Stimulated activated CD4-positive, alpha-beta T cell treated with anti-CD3 and anti-CD28 coated beads, Interleukin-15, amount 100 ng/mL, for 1 hour (primary cell): ENCODE results near the gene MEG3.
"Not testable (repeated sequence)": the region's sequence is repeated elsewhere in the genome, so short reads cannot be mapped to it uniquely, and the experiment has no call there.

Experiments
- DNase-seq, 2 donors: peaks; one replicate each; pipeline ENCODE4 v3.0.0-alpha.2; 2020; ENCODE audit warnings: low read depth in 1 of 2, low spot score in 1 of 2

The MEG3 gene

DNA sequence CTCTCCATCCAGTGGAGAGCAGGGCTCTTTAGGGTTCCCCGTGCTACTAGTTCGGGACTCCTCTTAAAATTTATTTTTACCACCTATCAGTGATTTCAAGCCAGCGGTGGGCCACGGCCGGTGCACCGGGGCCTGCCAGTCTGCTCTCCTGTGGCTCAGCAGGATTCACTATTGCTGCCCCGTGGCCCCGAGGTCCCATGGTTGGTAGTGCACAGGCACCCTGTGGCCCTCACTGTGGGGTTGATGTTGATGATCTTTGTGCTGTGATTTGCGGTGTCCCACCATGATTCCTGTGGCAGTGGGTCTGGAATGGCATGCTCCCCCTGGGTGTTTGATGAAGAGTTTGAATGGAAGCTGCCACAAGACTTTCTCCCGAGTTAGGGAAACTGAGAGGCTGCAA lies 12.6 kb upstream of the MEG3 start:
- DNase-seq, result no peak

DNA sequence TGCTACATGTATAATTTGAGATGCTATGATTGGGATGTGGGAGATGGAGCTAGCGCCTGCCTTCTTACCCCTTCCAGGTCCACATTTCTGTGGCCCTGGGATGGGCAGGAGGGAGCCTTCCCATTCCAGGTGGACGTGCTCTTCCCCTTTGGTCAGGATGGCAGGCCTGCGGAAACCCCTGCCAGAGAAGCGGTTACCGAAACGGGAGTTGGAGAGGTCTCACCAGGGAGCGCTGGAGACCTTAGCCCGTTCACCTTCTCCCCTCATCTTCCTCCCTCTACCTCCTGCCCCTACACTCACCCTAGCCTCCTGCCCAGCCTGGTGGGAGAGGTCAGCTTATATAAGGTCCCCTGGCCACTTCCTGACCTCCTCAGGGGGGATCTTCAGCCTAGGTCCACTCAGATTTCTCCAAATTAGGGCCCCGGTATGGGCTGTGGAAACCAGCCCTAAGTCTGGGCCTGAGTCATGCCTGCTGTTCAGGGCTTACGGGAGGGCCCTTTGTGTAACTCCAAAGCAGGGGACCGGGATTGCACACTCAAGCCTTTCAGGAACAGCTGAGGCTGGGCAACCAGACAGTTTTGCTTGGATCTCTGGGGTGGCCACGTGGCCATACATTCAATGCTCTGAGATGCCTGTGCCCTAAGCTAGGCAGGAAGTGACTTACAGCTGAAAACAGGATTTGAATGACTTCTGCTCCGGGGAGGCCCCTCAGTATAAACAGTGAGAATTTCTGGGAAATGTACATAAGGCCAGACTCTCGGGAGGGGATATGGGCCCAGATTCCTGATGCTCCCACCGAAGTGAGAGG lies 10.2 kb upstream of the MEG3 start:
- no peak for DNase-seq

DNA sequence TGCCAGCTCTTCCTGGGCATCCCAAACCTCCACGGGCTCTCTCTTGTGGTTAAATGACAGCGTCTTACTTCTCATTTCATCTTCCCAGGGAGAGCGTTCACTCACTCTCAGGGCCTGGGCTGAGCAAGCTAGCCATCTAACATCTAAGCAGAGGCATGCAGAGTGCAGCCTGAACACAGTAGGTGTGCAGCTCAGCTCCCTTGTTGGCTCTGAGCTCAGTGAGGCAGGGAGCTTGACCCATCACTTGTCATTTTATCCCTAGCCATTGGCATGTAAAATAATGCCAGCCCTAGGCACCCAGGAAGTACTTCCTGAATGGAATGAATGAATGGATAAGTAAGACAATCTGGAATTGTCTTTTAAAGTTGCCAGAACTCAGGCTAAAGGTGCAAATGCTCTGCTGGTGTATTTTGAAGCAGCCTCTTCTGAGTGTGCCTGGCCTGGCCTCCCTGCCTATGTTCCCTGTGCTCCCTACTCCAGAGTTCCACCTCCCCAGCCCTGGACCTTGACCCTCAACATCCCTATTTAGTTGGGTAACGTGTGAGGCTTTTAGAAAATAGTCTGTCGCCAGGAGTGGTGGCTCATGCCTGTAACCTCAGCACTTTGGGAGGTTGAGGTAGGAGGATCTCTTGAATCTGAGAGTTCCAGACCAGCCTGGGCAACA lies 9.5 kb upstream of the MEG3 start:
- no peak for DNase-seq

DNA sequence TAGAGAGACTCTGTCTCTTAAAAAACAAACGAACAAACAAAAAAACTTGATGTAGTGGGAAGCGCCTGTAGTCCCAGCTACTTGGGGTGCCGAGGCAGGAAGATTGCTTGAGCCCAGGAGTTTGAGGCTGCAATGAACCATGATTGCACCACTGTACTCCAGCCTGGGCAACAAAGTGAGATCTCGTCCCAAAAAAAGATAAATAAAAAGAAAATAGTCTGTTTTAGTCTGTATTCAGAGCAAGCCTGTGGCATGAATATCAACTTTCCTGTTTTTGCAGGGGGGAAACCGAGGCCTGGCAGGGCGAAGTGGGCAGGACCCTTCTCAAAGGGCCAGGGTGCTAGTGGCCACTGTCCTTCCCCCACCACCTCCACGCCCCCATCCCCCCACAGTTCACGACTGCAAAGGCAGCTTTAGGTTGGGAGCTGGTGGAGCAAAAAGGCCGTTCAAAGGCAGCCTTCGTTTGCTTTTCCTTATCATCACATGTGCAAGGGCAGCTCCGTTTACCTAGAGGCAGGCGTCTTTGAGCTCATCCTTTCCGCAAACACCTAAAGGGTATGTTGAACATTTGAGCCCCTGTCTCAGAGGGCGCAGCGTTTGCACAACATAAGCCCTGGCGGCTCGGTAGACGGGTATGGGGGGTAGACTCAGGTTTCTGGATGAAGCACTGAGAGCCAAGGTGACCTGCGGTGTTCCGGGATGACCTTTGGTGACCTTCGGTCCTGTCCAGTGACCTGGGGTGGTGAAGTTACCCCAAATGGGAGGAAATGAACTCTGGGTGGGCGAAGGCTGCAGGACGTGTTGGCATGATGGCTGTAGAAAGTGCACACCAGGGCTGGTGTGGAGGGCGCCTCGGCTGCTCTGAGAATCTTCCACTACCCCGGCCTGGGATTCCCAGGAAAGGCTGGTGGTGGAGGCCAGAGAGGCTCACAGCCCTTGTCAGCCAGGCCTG lies 8.7 kb upstream of the MEG3 start:
- no peak for DNase-seq

DNA sequence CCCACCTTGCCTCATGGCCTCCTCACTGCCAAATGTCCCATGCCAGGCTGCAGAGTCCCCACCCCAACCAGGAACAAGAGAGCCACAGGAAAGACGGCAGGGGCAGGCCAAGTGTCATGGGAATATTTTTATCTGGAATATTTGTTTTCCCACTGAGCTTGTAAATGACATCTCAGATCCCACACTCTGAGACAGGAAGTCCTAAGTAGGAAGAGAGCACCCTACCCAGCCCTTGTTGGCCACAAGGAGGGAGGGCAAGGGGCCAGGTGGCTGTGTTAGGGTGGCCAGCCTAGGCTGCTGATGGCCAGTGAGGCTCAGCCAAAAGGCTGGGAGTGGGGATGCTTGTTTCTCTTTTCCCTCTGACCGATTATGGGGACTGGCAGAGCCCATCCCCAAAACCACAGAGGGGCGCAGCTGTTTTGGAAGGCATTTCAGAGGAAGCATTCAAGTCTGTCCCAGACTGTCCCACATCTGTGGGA lies 7.7 kb upstream of the MEG3 start:
- no peak for DNase-seq

DNA sequence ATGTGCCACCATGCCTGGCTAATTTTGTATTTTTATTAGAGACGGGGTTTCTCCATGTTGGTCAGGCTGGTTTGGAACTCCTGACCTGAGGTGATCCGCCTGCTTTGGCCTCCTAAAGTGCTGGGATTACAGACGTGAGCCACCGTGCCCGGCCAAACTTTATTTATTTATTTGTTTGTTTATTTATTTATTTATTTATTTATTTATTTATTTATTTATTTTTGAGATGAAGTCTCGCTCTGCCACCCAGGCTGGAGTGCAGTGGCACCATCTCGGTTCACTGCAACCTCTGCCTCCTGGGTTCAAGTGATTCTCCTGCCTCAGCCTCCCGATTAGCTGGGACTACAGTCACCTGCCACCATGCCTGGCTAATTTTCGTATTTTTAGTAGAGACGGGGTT lies 7.0 kb upstream of the MEG3 start:
- DNase-seq, result not testable (repeated sequence)

DNA sequence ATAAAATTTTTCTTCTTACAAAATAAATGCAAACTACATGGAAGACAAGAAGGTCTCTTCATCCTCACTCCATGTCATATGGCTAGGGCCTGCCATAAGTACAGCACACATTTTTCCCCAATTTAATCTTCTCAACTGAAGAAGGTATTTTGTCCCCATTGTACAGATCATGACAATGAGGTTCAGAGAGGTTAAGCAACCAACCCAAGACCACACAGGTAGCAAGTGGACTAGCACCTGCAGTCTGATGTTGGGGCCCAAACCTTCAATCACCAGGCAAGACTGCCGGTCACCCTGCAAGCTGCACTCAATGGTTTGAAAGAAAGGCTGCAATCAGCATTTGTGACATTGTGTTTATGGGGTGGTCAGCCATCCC lies 6.5 kb upstream of the MEG3 start:
- no peak for DNase-seq

DNA sequence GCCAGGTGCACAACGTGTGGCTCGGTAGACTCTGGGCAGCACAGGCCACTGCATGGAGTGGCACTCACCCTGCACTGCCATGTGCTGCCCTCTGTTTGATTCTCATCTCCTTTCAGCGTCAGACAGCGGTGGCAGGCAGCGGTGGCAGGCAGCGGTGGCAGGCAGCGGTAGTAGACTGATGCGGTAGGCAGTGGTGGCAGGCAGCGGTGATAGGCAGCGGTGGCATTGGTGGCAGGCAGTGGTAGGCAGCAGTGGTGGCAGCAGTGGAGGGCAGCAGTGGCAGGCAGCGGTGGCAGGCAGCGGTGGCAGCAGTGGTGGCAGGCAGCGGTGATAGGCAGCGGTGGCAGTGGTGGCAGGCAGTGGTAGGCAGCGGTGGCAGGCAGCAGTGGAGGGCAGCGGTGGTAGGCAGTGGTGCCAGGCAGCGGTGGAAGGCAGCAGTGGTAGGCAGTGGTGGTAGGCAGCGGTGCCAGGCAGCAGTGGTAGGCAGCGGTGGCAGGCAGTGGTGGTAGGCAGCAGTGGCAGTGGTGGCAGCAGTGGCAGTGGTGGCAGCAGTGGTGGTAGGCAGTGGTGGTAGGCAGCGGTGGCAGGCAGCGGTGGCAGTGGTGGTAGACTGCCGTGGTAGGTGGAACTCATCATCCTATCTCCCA lies 6.0 kb upstream of the MEG3 start:
- no peak for DNase-seq

DNA sequence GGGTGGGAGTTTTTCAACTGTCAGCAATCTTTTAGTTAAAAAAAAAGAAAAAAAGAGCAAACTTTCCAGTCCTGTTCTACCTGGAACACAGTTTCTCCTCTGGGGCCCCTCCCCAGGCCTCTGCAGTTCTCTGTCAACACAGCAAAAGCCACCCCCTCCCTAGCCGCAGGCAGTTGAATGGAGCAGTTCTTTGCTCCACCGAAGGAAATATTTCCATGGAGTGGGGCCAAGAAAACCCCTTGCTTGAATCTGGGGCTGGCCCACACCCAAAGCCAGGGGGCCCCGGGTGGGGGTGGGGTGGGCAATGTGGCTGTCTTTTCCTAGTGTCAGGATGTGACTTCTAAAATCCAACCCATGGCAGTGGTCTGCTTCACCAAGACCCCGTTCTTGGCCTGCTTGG lies 5.0 kb upstream of the MEG3 start:
- DNase-seq, result no peak

DNA sequence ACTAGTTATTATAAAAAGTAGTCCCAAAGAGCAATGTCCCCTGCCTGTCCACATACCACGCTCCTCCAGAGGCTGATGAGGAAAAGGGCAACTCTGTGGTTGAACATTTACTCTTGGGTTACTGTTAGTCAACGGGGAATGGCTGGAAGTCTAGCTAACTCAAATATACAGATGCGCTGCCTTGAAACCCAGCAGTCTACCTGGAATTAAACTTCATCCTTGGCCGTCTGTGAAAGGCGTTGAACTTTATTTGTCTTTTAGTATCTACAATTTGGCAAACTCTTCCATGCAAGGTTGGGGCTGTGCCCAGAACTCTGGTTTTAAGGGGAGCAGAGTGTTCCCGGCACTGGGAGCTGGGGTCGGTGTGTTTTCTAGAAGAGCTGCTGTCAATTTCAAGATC lies 3.9 kb upstream of the MEG3 start:
- no peak for DNase-seq

DNA sequence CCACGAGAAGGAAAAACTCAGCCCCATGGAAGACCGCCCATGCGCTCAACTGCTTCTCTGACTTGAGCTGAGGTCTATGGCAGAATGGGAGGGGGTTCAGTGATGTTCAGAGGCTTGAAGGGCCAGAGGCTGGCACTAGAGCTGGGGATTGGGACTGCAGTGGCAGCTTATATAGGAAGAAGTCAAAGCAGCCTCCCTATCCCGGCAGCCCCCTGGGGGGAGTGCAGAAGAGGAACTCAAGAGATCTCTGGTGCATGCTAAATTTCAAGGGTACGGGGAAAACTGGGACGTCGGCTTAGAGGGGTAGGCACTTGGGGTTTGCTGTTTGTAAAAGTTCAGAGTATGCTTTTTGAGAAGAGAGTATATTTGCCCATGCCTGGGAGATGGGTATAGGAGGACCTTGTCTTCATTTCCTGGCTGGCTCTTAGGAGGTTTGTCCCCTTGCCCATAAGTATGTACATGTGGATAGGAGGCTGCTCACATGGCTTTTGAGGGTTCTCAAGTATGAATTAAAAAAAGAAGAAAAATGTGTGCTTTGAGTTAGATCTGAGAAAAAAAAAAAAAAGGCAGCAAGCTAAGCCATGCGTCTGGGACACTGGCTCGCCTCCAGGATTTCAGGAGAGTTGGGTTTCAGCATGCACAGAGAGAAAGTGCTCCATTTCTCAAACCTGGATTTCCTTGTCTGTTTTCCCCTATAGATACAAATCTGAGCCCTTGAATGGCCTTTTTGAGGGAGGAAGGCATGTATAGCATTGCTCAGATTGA lies 3.2 kb upstream of the MEG3 start:
- no peak for DNase-seq

DNA sequence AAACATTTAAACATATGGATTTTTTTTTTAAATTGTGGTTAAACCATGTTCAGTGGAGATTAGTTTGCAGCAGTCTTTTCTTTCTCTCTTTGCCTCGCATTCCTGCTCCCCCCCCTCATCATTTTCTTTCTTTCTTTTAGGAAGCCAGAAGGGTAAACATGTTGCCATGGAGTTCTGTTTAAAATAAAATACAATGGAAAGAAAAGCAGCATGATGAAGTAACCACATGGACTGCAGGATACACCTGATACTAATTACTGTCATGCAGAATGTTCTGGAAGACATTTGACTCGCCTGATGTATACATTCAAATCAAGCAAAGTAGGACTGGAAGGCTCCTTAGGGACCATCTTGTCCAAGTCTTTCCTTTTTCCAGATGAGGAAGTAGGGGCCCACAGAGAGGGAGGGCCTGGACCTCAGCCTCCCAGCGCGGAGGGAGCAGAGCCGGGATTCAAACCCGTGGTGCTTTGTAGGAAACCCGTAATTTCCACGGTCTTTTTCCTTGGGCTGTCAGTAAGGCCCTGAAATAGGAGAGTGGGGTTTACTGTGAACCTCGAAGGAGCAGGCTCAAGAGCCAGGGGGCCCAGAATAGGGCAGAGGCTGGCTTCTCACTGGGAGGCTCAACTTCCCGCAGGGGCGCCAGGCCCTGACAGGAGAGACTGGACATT lies 2.4 kb upstream of the MEG3 start:
- no peak for DNase-seq

DNA sequence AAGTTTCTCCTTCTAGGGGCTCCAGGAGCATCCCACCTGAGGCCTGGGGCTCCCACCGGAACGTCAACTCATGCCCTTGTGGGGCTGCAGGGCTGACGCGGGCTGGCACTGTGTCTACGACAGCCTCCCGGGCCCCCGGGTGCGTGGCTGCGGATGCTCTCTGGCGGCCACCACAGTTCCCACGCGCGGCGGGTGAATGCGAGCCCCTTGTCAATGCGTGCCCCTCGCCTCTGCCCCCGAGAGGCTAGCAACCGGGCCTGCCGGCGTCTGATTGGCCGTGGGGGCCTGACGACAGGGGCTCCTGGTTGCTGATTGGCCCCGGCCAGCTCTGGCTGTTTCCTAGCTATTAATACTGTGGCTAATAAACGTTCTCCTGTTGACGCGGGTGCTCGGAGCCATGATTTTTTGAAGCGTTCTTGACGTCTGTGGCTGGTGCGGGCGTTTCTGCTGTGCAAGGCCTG lies 1.8 kb upstream of the MEG3 start:
- DNase-seq, result no peak

DNA sequence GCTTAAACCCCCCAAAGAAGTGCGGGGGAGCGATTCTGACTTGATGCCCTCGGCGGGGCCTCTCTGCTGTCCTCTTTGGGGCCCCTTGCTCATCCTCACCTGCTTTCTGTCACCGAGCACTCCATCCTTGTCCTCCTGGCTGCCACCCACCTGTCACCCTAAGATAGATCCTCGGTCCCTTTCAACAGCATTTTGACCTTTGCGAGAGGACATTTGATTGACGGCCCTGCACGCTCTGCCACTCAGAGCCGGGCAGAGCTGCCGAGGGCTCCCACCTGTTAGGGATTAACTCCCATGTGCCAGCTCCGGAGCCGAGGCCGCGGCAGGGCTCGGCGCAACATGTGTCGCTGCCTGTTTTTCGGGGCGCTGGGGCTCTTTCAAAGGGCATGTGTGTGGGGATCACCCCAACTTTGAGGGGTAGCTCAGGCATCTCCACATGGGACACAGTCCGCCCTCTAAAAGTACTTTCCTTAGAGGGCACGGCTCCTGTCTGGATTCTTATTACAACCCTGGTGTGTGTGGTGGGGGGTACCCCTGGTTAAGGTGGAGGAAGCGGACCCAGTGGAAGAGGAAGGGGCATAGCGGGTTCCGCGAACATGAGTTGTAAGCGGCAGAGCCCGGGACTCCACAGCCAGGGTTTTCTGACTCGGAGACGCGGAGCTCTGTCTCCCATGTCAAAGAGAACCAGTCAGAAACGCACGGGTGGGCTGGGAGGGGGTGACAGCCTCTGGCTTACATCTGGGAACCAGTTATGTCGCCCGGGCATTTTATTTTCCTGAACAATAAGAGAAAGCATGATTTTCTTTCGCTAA lies 811 bp upstream of the MEG3 start:
- DNase-seq, result no peak

DNA sequence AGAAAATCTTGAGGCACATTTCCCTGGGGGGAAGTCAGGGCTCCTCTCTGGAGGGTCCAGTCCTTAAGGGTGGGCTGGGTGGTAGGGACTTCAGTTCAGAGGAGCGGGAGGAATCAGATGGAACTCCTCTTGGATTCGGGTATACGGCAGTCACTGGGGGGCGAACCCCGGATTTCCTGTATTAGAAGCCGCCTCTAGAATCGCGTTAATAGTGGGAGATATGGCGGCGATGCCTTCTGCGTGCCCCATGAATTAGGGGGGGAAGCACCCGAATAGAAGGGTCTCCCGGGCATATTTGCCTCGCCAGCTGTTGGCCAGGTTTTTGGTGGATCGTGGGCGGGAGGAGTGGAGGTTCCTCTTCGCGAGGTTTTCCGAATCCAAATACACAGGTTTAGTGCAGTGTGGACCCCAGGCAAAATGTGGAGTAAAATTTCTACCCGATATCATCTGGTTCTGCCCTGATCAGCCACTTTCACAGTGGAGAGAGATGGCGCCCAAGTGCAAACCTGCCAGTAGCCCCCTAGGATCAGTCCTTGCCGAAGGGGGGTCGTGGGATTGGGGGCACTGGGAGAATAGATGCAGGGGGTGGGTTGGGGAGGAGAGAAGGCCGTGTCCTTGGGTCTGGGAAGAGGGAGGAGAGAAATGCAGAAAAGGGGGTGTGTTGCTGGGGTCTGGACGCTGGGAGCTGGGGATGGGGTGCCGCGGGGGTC lies 628 bp downstream of the MEG3 start:
- DNase-seq, result no peak

DNA sequence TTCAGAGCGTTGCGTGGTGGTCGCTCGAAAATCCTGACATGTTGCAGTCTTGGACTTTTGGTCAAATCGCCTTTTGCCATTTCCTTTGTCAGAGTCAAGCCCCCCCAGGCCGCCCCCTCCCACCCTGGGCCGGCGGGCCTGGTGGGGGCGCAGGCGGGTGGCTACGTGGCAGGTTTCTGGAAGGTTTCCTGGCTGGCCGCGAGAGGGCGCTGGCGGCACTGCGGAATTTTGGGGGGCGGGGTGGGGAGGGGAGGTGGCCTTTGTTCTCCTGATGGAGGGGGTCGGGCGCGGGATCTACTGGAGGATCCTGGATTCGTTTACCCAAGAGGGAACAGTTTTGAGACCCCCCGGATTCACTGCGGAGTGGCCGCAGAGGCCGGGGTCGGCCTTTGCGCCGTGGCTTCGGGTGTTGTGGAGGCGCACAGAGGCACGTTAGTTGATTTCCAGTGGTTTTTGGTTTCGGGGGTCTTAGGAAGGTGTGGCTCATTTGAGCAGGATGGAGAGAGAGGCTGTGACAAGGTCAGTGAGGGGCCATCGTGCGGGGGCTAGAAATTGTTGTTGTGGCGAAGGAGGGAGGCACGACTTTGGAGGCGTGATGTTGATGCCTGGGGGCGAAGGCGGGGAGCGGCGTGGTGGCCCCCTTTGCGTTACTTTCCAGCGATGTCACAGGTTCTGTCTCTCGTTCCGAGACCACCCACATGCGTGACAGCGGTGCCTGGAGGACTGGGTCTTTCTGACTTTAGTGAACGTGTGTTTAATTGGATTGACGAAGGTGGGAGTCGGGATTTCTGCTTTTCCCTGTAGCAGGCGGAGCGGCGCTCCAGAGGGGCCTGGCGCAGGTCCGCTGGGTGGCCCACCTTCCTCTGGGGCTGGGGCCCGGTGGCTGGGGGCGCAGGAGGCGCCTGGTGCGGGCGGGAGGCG lies 1.4 kb downstream of the MEG3 start:
- DNase-seq, result no peak

DNA sequence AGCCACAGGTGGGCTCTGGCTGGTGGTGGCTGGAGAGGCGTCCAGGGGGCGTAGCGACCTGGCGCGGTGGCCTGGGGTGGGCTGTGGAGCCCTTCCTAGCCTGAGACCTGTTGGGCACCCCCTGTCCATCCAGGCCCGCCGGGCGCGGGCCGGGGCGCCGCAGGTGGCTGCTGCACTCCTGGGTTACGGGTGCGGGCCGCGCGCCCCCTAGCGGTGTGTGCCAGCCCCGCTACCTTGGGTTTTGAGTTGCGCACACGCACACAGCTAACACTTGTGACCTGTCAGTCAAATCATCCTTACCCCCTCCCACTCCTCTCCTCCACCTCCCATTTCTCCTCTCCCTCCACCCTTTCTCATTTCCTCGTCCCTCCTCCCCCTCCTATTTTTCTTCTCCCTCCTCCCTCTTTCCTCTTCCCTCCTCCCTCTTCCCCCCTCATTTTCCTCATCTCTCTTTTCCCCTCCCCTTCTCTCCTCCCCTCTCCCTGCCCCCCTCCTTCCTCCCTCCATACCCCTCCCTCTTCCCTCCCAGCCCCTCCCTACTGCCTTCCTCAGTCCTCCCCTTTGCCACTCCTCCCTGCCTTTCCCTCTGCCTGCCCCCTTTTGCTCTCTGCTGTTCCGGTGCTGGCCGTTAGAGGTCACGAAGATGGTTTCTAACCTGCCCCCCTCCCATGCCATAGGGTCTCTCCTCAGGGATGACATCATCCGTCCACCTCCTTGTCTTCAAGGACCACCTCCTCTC lies 2.3 kb downstream of the MEG3 start:
- no peak for DNase-seq
